Measurements from ENCODE around the gene SIPA1. TPM values are rescaled to one million over a fixed set of nuclear protein-coding genes. Genes with fewer than 3 reads are reported as not detected.

SIPA1 gene
- total and polyA plus RNA-seq, 2 of the 13 experiments (the other 11 are each of a cell fraction or from before 2014, with no cell fraction given) = 5.8 to 7.7 TPM

GRCh38 chr11:65613091-65613928, 24.6 kb upstream of the SIPA1 start (continued):
- no peak for TF ChIP-seq SRSF9 (IDR thresholded peaks at IDR 0.05; ENCODE audit: borderline replicate concordance, insufficient read depth, low read depth, low read length, poor library complexity, severe bottlenecking)
- TF ChIP-seq ZNF737 (CRISPR knock-in tag; IDR thresholded peaks at IDR 0.05; ENCODE audit: borderline replicate concordance) = no peak; the same call in 1 of the 2 replicates
- TF ChIP-seq, protein P1, sequence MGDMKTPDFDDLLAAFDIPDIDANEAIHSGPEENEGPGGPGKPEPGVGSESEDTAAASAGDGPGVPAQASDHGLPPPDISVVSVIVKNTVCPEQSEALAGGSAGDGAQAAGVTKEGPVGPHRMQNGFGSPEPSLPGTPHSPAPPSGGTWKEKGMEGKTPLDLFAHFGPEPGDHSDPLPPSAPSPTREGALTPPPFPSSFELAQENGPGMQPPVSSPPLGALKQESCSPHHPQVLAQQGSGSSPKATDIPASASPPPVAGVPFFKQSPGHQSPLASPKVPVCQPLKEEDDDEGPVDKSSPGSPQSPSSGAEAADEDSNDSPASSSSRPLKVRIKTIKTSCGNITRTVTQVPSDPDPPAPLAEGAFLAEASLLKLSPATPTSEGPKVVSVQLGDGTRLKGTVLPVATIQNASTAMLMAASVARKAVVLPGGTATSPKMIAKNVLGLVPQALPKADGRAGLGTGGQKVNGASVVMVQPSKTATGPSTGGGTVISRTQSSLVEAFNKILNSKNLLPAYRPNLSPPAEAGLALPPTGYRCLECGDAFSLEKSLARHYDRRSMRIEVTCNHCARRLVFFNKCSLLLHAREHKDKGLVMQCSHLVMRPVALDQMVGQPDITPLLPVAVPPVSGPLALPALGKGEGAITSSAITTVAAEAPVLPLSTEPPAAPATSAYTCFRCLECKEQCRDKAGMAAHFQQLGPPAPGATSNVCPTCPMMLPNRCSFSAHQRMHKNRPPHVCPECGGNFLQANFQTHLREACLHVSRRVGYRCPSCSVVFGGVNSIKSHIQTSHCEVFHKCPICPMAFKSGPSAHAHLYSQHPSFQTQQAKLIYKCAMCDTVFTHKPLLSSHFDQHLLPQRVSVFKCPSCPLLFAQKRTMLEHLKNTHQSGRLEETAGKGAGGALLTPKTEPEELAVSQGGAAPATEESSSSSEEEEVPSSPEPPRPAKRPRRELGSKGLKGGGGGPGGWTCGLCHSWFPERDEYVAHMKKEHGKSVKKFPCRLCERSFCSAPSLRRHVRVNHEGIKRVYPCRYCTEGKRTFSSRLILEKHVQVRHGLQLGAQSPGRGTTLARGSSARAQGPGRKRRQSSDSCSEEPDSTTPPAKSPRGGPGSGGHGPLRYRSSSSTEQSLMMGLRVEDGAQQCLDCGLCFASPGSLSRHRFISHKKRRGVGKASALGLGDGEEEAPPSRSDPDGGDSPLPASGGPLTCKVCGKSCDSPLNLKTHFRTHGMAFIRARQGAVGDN (CRISPR knock-in tag; IDR thresholded peaks at IDR 0.05) = peak; percentile 6
- TF ChIP-seq ZC3H13 (CRISPR knock-in tag; IDR thresholded peaks at IDR 0.05) = peak; percentile 24; the same call in 1 of the 2 replicates
- TF ChIP-seq ZNF407 (CRISPR knock-in tag; IDR thresholded peaks at IDR 0.05; ENCODE audit: not compliant biosample characterization) = no peak
